Adrenal gland (tissue), 5 donors: Measurements from ENCODE around the gene BRD4.

Experiments used
- CTCF ChIP-seq, 6 experiments: fragments of 450-650 bp in 4 of 6; fragments of 200-600 bp in 2 of 6; sonication (generic) in 1 of 6; IDR thresholded peaks; 1 replicate in 5 of 6; 2 replicates in 1 of 6; pipeline versions ENCODE4 v1.5.1 to v1.8.0; 2016 to 2021; ENCODE audit warnings: antibody characterized with exemption in 6 of 6, mild to moderate bottlenecking in 2 of 6, moderate library complexity in 1 of 6
- POLR2A ChIP-seq, 2 donors: fragments of 450-650 bp; IDR thresholded peaks; one replicate each; pipeline ENCODE4 v1.6.1; 2017; ENCODE audit warnings: antibody characterized with exemption in 2 of 2, mild to moderate bottlenecking in 2 of 2, moderate library complexity in 1 of 2
- donor health status: DM: no; HTN: no; CAD: no.

DNA sequence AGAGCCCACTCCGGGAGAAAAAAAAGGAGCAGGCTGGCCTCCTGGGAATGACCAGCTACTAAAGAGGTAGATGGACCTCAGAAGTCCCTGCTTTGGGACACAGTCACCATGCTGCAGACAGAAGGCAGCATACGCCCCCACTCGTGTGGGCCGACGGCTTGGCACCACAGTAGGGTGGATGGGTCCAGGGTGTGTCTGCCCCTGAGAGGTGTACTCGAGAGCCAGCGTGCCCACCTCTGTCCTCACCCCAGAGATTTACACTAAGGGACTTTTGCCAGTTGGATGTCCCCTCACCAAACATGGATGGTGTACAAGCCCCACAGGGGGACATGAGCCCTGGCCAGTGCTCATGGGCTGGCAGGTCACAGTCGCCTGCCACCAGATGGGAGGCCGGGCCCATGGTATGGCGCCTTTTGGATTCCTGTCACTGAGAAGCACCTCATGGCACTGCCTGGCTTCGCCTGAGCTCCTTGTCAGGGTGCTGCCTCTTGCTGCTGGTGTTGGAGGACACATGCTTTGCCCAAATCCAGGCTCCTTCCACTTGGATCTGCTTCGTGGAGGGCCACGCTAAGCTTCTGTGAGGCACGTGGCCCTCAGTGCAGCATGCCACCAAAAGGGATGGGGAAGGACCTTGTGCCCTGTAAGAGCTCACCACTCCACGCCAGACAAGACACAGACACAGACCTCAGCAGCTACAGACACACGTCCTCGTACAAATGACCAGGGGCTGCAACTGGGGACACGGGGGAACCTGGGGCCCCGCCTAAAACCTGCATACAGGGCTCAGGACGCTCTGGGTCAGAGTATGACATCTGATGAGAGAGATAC, 86.8 kb downstream of the BRD4 start:
- TF ChIP-seq CTCF (IDR thresholded peaks at IDR 0.05) (no peak), POLR2A (IDR thresholded peaks at IDR 0.05) (no peak)
